Measurements from ENCODE around the gene PDIA2.

PDIA2 gene

DNA sequence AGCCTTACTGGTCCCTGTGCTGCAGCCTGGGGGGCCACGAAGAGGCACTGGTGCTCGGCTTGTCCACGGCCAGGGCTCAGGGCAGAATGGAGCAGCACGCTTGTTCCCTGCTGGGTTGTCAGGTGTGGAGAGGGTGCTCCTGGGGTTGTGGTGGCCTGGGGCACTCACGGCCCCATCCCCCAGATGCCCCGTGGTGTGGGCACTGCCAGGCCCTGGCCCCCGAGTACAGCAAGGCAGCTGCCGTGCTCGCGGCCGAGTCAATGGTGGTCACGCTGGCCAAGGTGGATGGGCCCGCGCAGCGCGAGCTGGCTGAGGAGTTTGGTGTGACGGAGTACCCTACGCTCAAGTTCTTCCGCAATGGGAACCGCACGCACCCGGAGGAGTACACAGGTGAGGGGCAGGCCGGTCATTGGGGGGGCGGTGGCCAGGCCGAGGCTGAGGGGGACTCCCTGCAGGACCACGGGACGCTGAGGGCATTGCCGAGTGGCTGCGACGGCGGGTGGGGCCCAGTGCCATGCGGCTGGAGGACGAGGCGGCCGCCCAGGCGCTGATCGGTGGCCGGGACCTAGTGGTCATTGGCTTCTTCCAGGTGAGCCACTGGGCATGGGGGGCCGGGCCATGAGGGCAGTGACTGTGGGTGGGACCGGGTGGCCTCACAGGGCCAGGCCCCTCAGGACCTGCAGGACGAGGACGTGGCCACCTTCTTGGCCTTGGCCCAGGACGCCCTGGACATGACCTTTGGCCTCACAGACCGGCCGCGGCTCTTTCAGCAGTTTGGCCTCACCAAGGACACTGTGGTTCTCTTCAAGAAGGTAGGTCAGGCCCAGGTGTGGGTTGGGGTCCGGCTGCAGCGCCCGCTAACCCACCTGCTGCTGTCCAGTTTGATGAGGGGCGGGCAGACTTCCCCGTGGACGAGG, 1.5 kb downstream of the PDIA2 start:
- TF ChIP-seq FOXM1 (IDR thresholded peaks at IDR 0.05; ENCODE audit: borderline replicate concordance, low read depth) = no peak
- TF ChIP-seq TAF1 (IDR thresholded peaks at IDR 0.05; ENCODE audit: low read depth) = no peak
- TF ChIP-seq, protein P1, sequence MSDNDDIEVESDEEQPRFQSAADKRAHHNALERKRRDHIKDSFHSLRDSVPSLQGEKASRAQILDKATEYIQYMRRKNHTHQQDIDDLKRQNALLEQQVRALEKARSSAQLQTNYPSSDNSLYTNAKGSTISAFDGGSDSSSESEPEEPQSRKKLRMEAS (IDR thresholded peaks at IDR 0.05) = no peak
- no peak for TF ChIP-seq CEBPB (IDR thresholded peaks at IDR 0.05)
- TF ChIP-seq TCF12 (IDR thresholded peaks at IDR 0.05; ENCODE audit: low read depth) = no peak
- TF ChIP-seq TEAD4 (IDR thresholded peaks at IDR 0.05) = no peak
- no peak for TF ChIP-seq EP300 (IDR thresholded peaks at IDR 0.05; ENCODE audit: borderline replicate concordance)

- TF ChIP-seq TAF1 (IDR thresholded peaks at IDR 0.05; ENCODE audit: low read depth) (no peak), YY1 (IDR thresholded peaks at IDR 0.05; ENCODE audit: low read depth) (no peak), CREB1 (IDR thresholded peaks at IDR 0.05; ENCODE audit: low read depth) (no peak), ZBTB7A (IDR thresholded peaks at IDR 0.05; ENCODE audit: low read depth) (no peak), RAD21 (IDR thresholded peaks at IDR 0.05; ENCODE audit: low read depth) (no peak)
- TF ChIP-seq, protein P1 (IDR thresholded peaks at IDR 0.05) = no peak
Measured at GRCh38 chr16:285146-286055, 2.4 kb downstream of the PDIA2 start.

DNA sequence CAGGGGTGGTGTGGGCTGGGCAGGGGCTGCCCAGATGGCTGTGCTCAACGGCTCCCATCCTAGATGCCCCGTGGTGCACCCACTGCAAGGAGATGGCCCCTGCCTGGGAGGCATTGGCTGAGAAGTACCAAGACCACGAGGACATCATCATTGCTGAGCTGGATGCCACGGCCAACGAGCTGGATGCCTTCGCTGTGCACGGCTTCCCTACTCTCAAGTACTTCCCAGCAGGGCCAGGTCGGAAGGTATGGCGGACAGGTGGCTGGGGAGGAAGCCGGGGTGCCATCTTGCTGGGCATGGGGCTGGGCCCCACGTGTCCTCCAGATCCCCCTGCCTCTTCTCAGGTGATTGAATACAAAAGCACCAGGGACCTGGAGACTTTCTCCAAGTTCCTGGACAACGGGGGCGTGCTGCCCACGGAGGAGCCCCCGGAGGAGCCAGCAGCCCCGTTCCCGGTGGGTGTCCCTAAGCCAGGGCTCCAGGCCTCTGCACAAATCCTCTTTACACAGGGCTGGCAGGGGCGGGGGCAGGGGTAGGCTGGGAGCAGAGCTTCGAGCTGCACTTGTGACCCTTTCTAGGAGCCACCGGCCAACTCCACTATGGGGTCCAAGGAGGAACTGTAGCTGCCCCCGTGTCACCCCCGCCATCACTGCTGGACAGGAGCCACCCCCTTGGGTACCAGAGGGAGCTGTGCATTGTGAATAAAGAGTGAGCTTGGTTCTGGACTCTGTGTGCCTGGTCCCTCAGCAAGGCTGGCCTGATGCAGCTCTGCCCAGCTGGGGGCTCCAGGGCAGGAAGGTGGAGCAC, 3.7 kb downstream of the PDIA2 start:
- no peak for TF ChIP-seq RAD21 (IDR thresholded peaks at IDR 0.05; ENCODE audit: low read depth)
- TF ChIP-seq FOXM1 (IDR thresholded peaks at IDR 0.05; ENCODE audit: borderline replicate concordance, low read depth) = no peak
- no peak for TF ChIP-seq ZBTB7A (IDR thresholded peaks at IDR 0.05; ENCODE audit: low read depth)
- TF ChIP-seq TCF12 (IDR thresholded peaks at IDR 0.05; ENCODE audit: low read depth) = no peak
- no peak for TF ChIP-seq CEBPB (IDR thresholded peaks at IDR 0.05)

DNA sequence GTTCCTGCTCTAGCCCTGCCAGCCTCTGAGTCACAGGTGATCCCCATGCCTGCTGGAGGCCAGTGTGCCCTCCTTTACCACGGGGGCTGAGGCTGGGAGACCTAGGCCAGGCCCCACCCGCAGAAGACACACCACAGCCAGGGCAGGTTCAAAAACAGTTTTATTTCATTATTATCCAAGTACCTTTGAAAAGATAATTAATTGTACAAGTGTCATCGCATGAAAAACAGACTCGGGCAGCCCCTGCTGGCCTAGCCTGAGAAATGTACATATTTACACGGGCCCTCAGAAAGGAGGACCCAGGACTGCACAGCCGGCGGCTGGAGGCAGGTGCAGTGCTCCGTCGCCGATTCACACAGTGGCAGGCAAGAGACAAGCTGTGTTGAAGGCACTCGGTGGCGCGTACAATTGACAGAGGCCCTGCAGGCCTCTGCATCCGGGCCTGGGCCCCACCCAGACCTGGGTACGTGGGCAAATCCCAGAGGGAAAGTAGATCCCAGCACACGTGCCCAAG, 4.4 kb downstream of the PDIA2 start:
- TF ChIP-seq RAD21 (IDR thresholded peaks at IDR 0.05; ENCODE audit: low read depth) (peak; percentile 28; the same call in 1 of the 2 replicates), TCF12 (IDR thresholded peaks at IDR 0.05; ENCODE audit: low read depth) (no peak)

GRCh38 chr16:287981-288920, 5.3 kb downstream of the PDIA2 start:
- TF ChIP-seq USF1 (IDR thresholded peaks at IDR 0.05) (no peak), TCF12 (IDR thresholded peaks at IDR 0.05; ENCODE audit: low read depth) (no peak), CEBPB (IDR thresholded peaks at IDR 0.05) (no peak), ZBTB7A (IDR thresholded peaks at IDR 0.05; ENCODE audit: low read depth) (no peak), NFIC (IDR thresholded peaks at IDR 0.05) (no peak), TAF1 (IDR thresholded peaks at IDR 0.05; ENCODE audit: low read depth) (no peak), CREB1 (IDR thresholded peaks at IDR 0.05; ENCODE audit: low read depth) (no peak), EP300 (IDR thresholded peaks at IDR 0.05; ENCODE audit: borderline replicate concordance) (no peak), YY1 (IDR thresholded peaks at IDR 0.05; ENCODE audit: low read depth) (no peak)
- TF ChIP-seq, protein P1 (IDR thresholded peaks at IDR 0.05) = no peak

- TF ChIP-seq, protein P1 (IDR thresholded peaks at IDR 0.05) = no peak
- TF ChIP-seq FOXM1 (IDR thresholded peaks at IDR 0.05; ENCODE audit: borderline replicate concordance, low read depth) = no peak
- TF ChIP-seq ZBTB7A (IDR thresholded peaks at IDR 0.05; ENCODE audit: low read depth) = no peak
- no peak for TF ChIP-seq YY1 (IDR thresholded peaks at IDR 0.05; ENCODE audit: low read depth)
- TF ChIP-seq TAF1 (IDR thresholded peaks at IDR 0.05; ENCODE audit: low read depth) = no peak
- TF ChIP-seq EGR1 (IDR thresholded peaks at IDR 0.05) = no peak
- no peak for TF ChIP-seq RAD21 (IDR thresholded peaks at IDR 0.05; ENCODE audit: low read depth)
- no peak for TF ChIP-seq CEBPB (IDR thresholded peaks at IDR 0.05)
- TF ChIP-seq TCF12 (IDR thresholded peaks at IDR 0.05; ENCODE audit: low read depth) = no peak
- TF ChIP-seq, protein P2, sequence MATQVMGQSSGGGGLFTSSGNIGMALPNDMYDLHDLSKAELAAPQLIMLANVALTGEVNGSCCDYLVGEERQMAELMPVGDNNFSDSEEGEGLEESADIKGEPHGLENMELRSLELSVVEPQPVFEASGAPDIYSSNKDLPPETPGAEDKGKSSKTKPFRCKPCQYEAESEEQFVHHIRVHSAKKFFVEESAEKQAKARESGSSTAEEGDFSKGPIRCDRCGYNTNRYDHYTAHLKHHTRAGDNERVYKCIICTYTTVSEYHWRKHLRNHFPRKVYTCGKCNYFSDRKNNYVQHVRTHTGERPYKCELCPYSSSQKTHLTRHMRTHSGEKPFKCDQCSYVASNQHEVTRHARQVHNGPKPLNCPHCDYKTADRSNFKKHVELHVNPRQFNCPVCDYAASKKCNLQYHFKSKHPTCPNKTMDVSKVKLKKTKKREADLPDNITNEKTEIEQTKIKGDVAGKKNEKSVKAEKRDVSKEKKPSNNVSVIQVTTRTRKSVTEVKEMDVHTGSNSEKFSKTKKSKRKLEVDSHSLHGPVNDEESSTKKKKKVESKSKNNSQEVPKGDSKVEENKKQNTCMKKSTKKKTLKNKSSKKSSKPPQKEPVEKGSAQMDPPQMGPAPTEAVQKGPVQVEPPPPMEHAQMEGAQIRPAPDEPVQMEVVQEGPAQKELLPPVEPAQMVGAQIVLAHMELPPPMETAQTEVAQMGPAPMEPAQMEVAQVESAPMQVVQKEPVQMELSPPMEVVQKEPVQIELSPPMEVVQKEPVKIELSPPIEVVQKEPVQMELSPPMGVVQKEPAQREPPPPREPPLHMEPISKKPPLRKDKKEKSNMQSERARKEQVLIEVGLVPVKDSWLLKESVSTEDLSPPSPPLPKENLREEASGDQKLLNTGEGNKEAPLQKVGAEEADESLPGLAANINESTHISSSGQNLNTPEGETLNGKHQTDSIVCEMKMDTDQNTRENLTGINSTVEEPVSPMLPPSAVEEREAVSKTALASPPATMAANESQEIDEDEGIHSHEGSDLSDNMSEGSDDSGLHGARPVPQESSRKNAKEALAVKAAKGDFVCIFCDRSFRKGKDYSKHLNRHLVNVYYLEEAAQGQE (IDR thresholded peaks at IDR 0.05; ENCODE audit: low read depth) = no peak
- no peak for TF ChIP-seq TEAD4 (IDR thresholded peaks at IDR 0.05)
- no peak for TF ChIP-seq USF1 (IDR thresholded peaks at IDR 0.05)
- no peak for TF ChIP-seq NFIC (IDR thresholded peaks at IDR 0.05)
- no peak for TF ChIP-seq EP300 (IDR thresholded peaks at IDR 0.05; ENCODE audit: borderline replicate concordance)
- TF ChIP-seq CREB1 (IDR thresholded peaks at IDR 0.05; ENCODE audit: low read depth) = no peak
Measured at GRCh38 chr16:289395-289997, 6.5 kb downstream of the PDIA2 start.
